Measurements from ENCODE around the gene ANKRD12.
"Not testable (repeated sequence)": the region's sequence is repeated elsewhere in the genome, so short reads cannot be mapped to it uniquely, and the experiment has no call there.

DNA sequence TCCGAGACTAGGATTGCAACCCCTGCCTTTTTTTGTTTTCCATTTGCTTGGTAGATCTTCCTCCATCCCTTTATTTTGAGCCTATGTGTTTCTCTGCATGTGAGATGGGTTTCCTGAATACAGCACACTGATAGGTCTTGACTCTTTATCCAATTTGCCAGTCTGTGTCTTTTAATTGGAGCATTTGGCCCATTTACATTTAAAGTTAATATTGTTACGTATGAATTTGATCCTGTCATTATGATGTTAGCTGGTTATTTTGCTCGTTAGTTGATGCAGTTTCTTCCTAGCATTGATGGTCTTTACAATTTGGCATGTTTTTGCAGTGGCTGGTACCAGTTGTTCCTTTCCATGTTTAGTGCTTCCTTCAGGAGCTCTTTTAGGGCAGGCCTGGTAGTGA lies 32.9 kb downstream of the ANKRD12 start:
- TF ChIP-seq, protein P1, sequence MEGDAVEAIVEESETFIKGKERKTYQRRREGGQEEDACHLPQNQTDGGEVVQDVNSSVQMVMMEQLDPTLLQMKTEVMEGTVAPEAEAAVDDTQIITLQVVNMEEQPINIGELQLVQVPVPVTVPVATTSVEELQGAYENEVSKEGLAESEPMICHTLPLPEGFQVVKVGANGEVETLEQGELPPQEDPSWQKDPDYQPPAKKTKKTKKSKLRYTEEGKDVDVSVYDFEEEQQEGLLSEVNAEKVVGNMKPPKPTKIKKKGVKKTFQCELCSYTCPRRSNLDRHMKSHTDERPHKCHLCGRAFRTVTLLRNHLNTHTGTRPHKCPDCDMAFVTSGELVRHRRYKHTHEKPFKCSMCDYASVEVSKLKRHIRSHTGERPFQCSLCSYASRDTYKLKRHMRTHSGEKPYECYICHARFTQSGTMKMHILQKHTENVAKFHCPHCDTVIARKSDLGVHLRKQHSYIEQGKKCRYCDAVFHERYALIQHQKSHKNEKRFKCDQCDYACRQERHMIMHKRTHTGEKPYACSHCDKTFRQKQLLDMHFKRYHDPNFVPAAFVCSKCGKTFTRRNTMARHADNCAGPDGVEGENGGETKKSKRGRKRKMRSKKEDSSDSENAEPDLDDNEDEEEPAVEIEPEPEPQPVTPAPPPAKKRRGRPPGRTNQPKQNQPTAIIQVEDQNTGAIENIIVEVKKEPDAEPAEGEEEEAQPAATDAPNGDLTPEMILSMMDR (IDR thresholded peaks at IDR 0.05; ENCODE audit: low read depth, low read length) = not testable (repeated sequence)
- not testable (repeated sequence) for TF ChIP-seq EZH2phosphoT487 (IDR thresholded peaks at IDR 0.05; ENCODE audit: low read depth)
